Measurements from ENCODE around the gene TDRD5.

TDRD5 gene, protein sequence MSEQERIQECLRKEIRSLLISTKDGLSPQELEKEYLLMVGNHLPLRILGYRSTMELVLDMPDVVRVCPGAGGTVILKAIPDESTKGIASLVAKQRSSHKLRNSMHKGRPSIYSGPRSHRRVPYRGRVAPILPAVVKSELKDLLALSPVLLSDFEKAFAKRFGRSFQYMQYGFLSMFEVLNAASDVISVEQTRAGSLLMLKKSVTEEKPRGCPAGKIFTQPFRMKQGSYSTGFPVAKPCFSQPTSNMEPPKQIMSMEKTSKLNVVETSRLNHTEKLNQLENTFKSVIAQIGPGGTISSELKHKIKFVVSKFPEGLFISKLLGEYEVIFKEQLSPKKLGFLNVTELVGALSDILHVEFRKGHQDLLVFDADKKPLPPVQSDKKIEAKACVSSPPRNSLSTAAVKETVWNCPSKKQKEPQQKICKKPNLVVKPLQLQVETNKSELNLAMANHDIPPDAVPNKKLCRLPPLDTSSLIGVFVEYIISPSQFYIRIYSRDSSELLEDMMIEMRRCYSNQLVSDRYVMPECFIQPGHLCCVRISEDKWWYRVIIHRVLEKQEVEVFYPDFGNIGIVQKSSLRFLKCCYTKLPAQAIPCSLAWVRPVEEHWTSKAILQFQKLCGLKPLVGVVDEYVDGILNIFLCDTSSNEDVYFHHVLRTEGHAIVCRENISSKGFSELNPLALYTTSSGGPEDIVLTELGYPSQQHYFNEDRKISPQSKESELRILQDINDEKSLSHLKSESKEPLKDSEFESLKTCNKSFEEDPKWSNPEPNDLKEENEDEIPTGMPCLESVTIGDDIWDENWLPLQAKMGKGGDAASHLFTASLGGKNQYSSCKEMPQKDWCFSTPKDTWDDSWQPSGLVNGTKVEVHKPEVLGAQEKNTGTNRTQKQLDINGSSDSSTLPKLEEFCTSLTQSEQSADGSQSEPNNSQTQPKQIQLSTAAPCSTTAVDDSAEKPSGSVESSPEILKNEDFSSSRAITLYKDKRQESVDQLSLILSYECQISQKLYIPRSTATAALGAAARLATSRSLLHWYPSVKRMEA

DNA sequence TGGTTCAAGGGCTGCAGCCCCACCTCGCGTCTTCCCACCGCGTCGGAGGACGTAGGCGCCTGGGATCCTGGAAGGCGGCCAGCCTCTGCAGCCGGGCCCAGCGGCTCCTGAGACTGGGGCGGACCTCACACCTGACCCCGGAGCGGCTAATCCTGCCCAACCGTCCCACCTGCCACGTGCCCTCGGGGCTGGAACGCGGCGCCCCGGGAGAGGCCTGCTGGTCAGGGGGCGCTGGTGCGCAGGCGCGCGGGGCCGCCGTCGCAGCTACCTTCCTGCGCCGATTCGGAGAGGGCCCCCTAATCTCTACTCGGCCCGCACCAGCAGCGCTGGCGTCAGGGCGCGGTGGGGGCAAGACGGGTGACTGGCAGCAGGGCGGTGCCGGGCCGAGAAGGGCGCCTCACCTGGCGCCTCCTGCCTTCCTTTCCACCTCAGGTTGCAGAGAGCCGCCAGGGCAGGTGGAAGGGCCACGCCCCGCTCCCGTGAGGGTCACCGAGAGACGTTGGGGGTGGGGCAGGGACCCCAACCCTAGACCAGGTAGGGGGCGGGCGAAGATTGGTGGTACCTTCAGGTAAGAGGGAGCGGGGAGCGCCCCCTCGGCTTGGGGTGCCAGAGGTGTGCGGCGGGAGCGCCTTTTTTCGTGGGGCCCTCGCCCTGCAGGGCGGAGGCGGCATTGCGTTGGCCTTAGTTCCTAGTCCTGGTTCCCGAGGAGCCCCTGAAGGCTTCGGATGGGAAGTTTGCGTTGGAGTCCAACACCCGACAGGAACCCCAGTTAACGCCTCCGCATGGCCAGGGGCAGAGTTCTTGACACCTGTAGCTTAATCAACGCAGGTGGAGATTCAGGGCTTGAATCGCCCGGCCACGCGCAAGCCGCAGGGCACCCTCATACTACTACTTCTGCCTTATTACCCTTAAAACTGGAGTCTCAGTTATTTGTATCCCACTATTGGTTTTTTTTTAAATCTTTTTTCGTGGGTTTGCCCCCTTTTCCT lies at the start of gene TDRD5:
TDRD5 (plus strand) TSS at position 241 of the 989 bp plus-strand sequence. CDS start 784 bp downstream, outside the sequence.
- no peak for DNase-seq (ENCODE audit: low read depth in 2 of 2)

DNA sequence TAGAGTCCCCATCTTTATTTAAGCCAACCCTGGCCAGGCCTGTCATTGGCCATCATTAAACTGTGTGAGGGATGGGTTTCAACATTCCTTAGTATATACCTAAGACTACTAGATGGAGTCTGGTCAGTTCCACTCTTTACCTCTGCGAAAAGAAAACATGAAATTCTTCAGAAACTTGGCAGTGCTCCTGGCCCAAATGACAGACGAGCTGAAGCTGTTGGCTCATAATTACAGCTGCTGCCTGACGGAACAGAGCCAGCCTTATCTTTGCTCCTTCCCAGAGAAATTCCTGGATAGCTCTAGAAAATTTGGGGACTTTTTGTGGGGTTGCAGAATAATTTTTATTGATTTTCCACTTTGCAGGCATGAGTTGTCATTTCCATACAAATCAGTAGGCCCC lies 46.3 kb upstream of the TDRD5 start:
- no peak for DNase-seq (ENCODE audit: low read depth in 2 of 2)

DNA sequence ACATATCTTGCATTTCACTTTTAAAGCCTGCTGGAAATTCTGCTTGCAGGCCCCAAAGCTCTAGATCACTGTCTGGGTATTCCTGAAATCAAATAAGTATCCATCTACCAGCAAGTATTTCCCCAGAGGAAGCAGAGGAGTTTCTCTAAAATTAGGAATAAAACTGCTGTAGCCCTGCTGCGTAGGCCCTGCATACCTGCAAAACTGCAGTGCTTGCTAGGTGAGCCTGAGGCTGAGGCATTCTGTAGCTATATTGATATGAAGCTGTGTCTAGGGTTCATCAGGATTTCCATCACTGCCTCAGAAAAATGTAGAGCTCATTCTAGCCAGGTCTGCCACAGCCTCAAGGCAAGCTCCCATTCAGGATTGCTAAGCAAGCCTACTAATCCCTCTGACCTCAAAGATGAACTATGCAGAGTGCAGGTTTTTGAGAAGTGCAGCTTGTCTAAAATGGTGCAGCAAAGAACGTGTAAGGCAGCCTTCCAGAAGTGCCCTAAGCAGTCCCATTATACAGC lies 44.6 kb upstream of the TDRD5 start:
- DNase-seq (ENCODE audit: low read depth in 2 of 2) = no peak

DNA sequence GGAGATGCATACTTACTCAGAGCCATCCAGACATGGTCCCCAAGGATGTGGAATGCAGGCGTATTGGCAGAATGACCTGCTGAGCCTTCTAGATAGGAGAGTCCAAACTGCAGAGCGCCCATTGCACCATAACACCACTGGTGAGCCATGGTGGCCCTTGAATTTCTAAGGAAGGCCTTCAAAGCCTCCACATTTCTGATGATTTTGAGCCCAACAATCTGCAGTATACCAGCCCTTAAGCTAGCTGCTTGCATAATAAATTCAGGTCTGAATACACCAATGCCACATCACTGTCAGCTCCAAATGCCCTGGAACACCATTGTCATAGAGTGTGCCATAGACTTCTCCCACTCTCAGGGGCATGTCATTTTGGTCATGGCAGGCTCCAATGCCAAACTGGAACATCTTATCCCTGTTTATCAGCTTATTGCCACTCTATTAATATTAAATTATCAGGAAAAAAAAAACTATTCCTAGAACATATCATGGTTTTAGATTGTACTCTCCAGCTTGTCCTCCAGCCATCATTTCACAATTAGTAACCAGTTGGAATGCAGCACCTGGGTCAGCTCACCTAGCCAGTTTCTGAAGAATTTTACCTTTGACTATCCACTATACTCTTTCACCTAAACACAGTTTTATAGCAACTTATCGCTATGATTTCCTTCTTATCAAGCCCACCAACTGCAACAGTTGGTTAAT lies 42.8 kb upstream of the TDRD5 start:
- DNase-seq (ENCODE audit: low read depth in 2 of 2) = no peak

DNA sequence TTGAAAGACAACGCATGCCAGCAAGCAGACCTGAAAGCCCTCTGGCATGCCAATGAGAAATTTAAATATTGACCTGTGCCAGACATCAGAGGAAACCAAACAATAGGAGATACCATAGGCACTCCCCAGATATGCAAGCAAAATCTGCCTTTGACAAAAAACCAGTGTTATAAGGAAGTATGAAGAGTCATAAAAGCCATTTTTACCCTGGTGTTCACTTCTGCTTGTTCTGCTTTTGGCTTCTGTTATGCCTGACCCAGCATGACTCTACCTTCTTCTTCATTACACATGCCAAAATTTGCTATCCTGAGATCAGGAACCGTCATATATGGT lies 42.3 kb upstream of the TDRD5 start:
- no peak for DNase-seq (ENCODE audit: low read depth in 2 of 2)

DNA sequence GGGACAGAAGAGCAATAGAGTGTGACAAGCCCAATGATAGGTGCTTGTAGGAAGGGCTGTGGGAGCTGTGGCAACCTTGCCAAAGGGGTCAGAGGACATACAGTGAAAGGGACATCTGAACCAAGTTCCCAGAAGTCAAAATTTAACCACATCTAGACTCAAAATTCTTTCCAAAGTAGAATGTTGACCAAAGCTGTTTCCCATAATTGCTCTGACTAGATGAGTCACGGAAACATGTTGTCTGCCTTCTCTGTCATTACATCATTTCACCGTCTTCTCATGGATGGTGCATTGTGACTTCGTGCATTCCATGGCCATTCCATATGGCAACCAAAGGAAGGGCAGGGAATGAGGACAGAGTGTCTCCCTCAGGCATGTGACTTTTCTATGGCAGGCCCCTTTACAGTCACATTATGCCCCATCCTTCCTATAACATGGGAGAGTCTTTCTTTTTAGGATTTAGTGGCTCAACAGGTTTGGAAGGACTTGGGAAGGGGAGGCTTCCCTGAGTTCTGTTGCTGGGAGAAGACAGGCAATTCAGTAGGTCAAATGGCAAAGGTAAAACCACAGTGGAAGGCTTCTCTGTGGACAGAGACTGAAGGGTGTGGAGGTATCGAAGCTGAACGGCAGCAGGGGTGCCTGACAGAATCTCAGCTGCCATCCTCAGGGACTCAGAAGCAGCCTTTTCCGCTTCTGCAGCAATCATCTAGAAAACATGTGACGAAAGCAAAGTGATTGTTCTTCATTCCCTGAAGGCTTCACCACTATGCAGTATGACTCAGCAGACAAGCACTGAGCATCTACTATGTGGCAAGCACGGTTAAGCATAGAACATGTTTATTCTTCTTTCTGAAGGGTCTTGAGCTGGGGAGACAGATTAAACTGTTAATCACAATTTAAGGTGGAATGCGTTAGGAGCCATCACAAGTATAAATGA lies 40.6 kb upstream of the TDRD5 start:
- DNase-seq (ENCODE audit: low read depth in 2 of 2) = no peak

DNA sequence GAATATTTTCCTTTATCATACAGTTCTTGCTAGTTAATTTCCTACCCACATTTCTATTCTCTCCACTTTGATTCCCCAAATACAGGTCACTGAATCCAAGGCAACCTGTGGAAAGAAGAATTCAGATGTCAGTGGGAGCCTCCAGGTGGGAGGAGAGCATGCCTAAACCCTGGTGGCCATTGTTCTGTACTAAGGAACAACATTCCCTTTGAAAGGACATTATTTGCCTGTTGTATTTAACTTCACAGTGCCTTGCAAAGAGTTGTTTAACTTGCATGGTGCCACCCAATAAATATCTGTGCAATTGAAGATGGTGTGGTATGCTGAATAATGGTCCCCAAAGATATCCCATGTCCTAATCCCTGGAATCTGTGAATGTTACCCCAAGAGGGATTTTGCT lies 37.2 kb upstream of the TDRD5 start:
- DNase-seq (ENCODE audit: low read depth in 2 of 2) = no peak

DNA sequence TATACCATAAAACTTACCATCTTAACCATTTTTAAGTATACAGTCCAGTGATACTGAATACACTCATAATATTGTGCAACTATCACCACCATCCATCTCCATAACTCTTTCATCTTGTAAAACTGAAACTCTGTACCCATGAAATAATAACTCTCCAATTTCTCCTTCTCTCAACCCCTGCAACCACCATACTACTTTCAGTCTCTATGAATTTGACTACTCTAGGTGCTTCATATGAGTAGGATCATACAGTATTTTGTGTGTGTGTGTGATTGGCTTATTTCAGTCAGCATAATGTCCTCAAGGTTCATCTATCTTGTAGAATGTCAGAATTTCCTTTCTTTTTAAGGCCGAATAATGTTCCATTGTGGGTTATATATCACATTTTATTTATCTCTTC lies 33.6 kb upstream of the TDRD5 start:
- no peak for DNase-seq (ENCODE audit: low read depth in 2 of 2)

DNA sequence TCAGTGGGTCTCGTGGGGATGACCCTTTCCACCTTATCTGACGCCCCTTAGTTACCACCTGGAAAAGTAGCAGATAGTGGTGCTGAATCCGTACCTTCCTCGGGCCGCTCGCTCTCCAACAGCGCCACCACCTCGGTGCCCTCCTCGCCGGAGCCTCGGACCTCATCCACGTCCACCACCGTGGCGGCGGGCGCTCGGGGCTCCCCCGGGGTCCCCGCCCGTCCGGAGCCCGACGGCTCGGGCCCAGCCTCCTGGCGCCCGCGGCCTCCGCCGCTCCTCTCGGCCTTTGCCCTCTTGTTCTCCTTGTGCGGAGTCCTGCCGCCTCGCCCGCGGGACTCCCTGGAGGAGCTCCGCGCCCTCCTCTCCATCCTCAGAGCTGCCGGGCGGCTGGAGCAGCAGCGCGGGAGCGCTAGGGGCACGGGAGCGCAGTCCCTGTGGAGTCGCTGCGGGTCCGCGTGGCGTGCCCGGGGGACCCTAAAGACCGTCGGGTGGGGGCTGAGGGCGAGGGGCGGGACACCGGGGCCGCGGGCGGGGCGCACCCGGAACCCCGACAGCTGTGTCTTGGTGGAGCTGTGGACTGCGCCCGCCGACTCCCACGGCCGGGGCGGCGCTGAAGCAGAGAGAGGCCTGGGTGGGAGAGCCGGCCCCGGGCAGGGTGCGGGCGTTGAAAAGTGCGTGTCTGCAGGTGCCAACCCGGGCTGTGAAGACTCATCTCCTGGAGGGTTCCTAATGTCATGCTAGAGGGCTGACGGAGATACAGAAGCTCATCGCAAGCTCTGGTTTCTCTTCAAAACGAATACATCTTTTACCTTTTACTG lies 15.9 kb upstream of the TDRD5 start, which contains the start of gene NPHS2:
NPHS2 (minus strand) TSS at position 452 of the 818 bp plus-strand sequence; CDS start at position 368, 84 bp downstream.
- no peak for DNase-seq (ENCODE audit: low read depth in 2 of 2)

DNA sequence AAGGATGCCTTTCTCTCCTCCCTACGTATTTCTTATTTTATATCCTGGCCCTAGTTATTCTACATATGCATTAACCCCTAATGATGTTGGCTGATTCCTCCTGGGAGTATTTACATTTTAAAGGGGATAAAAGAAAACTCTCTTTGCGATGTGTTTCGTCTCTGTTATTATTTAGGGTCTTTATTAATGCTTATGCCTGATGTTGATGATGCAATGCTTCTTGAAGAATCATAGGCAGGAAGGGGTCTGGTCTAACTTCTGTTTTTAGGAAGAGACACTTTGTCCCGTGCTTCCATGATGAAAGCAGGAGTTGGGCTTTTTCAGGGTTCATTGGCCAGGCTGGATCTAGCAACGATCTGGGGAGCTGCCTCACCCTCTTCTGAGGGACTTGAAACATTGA lies 15.1 kb upstream of the TDRD5 start:
- no peak for DNase-seq (ENCODE audit: low read depth in 2 of 2)

DNA sequence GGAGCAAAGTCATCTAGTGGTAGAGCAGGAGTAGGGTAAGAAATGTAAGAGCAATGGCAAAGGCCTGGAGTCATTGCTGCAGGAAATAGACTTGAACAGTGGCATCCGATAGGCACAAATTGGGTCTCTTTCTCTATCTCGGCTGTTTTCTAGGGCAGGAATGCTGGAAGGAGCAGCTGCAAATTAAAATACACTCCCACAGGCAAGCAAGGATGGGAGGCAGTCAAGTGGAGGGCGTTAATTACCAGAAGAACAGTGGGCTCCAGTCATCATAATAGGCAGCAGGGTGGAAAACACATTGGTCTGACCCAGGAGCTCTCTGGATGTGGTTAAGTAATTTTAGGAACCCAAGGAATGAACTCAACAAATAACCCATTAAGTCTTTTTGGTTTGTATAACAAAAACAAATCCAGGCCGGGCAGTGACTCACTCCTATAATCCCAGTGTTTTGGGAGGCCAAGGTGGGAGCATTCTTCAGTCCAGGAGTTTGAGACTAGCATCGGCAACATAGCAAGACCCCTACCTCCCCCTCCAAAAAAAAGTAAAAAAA lies 7.8 kb upstream of the TDRD5 start:
- DNase-seq (ENCODE audit: low read depth in 2 of 2) = no peak

DNA sequence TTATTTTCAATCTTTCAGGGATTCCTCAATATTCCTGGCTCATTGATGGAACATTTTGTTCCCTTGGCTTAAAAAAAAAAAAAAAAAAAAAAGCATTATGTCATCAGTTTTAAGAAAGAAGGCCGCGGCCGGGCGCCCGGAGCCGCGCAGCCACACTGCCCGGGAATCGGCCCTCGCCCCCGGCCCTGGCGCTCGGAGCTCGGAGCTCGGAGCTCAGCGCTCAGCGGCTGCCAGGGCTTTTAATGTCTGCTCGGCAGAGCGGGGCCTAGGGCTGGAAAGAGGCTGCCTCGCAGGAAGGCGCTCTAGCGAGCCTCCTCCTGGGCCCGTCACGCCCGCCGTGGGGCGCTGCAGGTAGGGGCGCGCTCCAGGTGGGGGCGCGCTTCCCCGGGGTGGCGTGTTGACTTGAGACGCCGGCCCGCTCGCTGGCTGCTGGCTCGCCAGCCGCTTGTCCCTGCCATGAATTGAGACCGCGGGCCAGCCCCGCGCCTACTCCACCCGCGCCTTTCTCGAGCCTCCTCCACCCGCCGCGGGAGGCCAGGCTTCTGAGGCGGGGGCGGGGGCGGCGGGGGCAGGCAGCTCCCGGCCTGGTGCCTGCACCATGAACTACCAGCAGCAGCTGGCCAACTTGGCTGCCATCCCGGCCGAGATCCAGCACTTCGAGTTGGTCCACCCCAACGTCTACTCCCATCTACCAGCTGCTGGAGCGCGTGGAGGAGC lies 5.4 kb upstream of the TDRD5 start:
- DNase-seq (ENCODE audit: low read depth in 2 of 2) = no peak

DNA sequence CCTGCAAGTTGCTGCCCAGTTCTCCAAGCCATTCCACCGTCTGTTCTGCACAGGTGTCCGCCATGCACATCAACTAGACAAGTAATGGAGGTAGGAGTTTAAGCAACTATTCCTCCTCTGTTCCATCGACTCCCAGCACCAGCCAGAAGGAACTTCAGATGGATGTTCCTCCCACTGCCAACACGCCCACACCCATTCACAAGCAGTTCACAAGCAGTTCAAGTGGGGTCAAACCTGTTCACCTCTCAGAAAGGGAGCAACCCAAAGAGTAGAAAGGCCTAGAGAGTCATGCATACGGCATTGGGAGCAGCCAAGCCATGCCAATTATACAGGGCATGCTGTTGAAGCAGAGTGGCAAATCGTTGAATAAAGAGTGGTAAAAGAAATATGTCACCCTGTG lies 4.3 kb upstream of the TDRD5 start:
- no peak for DNase-seq (ENCODE audit: low read depth in 2 of 2)

DNA sequence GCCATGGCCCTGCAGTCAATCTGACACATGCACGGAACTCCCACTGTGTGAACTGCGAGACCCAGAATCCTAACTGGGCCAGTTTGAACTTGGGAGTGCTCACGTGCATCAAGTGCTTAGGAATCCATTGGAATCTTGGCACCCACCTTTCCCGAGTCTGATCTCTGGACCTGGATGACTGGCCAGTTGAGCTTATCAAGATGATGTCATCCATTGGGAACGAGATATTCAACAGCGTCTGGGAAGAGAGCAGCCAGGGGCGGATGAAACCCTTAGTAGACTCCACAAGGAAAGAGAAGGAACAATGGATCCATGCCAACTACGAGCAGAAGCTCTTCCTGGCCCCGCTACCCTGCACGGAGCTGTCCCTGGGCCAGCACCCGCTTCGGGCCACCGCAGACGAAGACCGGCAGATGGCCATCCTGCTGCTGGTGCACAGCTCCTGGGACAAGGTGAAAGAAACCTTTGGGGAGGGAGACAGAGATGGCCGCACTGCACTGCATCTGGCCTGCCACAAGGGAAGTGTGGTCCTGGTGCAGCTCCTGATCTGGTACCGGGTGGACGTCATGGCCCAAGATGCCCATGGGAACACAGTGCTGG lies 3.1 kb upstream of the TDRD5 start:
- no peak for DNase-seq (ENCODE audit: low read depth in 2 of 2)

DNA sequence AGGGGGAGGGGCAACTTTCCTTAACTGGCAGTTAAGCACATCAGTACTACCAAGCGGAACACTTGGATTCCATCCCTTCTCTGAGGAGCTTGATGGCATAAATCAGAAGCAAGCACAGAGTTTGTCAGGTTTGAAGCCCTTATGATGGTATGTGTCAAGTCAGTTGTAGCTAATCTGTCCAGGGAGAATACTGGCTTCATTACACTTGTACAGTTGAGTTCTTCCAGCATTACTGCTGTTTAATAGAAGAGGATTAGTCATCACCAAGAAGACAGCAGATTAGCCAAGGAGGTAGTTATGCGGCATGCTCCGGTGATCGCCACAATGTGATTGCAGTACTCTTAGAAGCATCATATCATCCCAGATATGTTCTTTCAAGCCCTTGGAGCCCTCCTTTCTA lies 2.1 kb upstream of the TDRD5 start:
- DNase-seq (ENCODE audit: low read depth in 2 of 2) = no peak

DNA sequence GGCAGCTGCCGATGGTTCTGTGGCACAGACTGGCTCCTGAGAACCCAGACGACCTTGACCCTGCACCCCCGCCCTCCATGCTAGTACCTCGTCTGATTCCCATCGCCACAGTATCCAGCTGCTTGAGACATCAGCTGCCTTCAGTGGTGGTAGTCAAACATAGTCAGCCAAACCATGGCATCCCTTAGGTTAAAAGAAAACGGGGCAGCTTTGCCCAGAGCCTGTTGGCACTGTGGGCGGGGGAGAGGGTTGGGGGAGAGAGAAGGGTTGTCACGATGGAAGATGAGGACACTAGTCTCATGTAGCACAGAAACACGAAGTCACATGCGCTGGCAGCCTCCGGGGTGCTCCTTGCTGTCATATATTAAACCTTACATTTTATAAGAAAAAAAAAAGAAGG lies 961 bp upstream of the TDRD5 start:
- DNase-seq (ENCODE audit: low read depth in 2 of 2) = no peak

DNA sequence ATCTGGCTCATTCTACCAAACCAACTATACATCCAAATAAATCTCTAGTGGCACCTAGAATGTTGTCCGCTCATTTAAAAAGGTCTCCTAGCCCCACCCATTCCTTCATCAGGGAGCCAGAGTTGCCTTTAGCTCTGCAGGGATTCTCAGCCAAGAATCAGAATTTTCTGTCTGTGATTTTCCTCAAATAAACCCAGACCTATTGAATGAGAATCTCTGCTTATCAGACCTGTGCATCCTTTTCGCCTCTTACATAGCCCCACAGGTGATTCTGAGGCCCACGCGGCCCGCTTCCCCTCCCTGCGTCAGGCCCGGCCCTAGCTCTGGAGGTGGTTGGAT lies 410 bp upstream of the TDRD5 start:
- DNase-seq (ENCODE audit: low read depth in 2 of 2) = no peak

Data from stimulated activated CD8-positive, alpha-beta memory T cell treated with anti-CD3 and anti-CD28 coated beads, Interleukin-15, amount 100 ng/mL, for 48 hours (primary cell).